HL-60 (cell line): ENCODE data around the gene RAP1A.

Experiments used
- DNase-seq, 2 experiments: peaks; one replicate each; pipeline ENCODE4 v3.0.0-alpha.2; 2010 to 2020; ENCODE audit warnings: low read depth in 1 of 2, low spot score in 1 of 2
- H3K27ac ChIP-seq: fragments of 250-450 bp; sonication (Bioruptor Pico); replicated peaks from 2 replicates; pipeline ENCODE4 v1.5.1; 2020; ENCODE audit warnings: mild to moderate bottlenecking, moderate library complexity
- H3K27me3 ChIP-seq: fragments of 250-450 bp; sonication (Bioruptor Pico); 2 replicates; pipeline ENCODE4 v1.5.1; 2021; ENCODE audit warnings: mild to moderate bottlenecking, moderate library complexity; ENCODE audit not compliant: insufficient read depth, poor library complexity, severe bottlenecking
- H3K4me3 ChIP-seq: replicated peaks from 2 replicates; pipeline ENCODE4 v1.5.1; 2011; ENCODE audit warnings: mild to moderate bottlenecking, control low read depth, low read length; ENCODE audit not compliant: insufficient read depth
- GABPA ChIP-seq: IDR thresholded peaks from 2 replicates; pipeline ENCODE4 v1.6.1; 2012; ENCODE audit warnings: low read depth
- POLR2AphosphoS5 ChIP-seq: IDR thresholded peaks from 2 replicates; pipeline ENCODE4 v1.6.1; 2012; ENCODE audit warnings: low read depth
- SPI1 ChIP-seq: IDR thresholded peaks from 2 replicates; pipeline ENCODE4 v1.6.1; 2012; ENCODE audit warnings: low read depth, mild to moderate bottlenecking, borderline replicate concordance
- TF ChIP-seq, protein P1 (sequence below): IDR thresholded peaks from one replicate; pipeline ENCODE4 v1.5.1; 2011; ENCODE audit warnings: low read length, control low read depth, inconsistent platforms; ENCODE audit not compliant: insufficient read depth
- TF ChIP-seq, protein P2 (sequence below): IDR thresholded peaks from 2 replicates; pipeline ENCODE4 v1.6.1; 2012; ENCODE audit warnings: low read depth; ENCODE audit not compliant: insufficient replicate concordance

Gene RAP1A

DNA sequence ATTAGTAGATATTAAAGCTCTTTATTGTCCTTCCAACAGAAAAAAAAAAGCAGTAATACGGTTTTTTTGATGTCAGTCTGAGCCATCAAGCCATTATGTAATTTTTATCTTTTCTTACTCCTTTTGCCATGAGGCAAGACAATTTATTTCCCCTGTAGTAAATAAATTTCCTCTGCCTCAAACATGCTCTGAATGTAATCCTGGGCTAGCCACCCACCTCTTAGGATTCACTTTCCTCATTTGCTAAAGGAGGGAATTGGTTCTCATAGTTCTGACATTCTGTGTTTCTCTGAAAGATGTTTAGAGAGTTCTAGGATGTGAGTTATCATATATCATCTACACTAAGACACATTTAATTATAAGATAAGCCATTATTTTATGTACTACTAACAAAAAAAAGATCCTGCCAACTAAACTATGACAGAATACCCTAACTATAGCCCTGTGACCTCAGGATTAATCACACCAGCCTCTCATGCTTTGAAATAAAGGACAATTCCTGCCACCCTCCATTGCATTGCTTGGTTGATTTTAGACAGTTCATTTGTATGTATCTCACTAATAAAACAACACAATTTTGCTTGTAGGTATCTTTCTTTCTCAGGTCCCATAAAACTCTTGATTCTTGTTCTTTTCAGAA, 34.0 kb upstream of the RAP1A start:
- TF ChIP-seq, protein P1, sequence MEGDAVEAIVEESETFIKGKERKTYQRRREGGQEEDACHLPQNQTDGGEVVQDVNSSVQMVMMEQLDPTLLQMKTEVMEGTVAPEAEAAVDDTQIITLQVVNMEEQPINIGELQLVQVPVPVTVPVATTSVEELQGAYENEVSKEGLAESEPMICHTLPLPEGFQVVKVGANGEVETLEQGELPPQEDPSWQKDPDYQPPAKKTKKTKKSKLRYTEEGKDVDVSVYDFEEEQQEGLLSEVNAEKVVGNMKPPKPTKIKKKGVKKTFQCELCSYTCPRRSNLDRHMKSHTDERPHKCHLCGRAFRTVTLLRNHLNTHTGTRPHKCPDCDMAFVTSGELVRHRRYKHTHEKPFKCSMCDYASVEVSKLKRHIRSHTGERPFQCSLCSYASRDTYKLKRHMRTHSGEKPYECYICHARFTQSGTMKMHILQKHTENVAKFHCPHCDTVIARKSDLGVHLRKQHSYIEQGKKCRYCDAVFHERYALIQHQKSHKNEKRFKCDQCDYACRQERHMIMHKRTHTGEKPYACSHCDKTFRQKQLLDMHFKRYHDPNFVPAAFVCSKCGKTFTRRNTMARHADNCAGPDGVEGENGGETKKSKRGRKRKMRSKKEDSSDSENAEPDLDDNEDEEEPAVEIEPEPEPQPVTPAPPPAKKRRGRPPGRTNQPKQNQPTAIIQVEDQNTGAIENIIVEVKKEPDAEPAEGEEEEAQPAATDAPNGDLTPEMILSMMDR, result no peak
- TF ChIP-seq POLR2AphosphoS5, result no peak
- TF ChIP-seq, protein P2, sequence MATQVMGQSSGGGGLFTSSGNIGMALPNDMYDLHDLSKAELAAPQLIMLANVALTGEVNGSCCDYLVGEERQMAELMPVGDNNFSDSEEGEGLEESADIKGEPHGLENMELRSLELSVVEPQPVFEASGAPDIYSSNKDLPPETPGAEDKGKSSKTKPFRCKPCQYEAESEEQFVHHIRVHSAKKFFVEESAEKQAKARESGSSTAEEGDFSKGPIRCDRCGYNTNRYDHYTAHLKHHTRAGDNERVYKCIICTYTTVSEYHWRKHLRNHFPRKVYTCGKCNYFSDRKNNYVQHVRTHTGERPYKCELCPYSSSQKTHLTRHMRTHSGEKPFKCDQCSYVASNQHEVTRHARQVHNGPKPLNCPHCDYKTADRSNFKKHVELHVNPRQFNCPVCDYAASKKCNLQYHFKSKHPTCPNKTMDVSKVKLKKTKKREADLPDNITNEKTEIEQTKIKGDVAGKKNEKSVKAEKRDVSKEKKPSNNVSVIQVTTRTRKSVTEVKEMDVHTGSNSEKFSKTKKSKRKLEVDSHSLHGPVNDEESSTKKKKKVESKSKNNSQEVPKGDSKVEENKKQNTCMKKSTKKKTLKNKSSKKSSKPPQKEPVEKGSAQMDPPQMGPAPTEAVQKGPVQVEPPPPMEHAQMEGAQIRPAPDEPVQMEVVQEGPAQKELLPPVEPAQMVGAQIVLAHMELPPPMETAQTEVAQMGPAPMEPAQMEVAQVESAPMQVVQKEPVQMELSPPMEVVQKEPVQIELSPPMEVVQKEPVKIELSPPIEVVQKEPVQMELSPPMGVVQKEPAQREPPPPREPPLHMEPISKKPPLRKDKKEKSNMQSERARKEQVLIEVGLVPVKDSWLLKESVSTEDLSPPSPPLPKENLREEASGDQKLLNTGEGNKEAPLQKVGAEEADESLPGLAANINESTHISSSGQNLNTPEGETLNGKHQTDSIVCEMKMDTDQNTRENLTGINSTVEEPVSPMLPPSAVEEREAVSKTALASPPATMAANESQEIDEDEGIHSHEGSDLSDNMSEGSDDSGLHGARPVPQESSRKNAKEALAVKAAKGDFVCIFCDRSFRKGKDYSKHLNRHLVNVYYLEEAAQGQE, result no peak
- TF ChIP-seq SPI1, result no peak
- no peak for TF ChIP-seq GABPA
- H3K4me3 ChIP-seq, result no peak overlapping the region
- no peak for DNase-seq
- H3K27me3 ChIP-seq, result no peaks in the 10 kb centered on the region
- no peak overlapping the region for H3K27ac ChIP-seq

DNA sequence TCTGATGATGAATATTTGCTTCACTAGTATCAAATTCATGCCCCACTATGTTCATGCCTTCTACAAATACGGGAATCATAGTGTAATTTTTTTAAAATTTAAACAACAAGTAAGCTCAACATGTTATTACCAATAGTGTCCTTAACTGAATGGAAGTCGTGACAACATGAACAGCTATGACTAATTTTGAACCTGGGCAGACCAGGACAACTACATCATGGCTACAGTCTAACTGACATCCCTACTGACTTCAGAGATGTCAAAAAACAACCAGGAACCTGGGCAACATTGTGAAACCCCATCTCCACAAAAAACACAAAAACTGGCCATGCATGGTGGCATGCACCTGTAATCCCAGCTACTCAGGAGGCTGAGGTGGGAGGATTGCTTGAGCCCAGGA, 33.5 kb upstream of the RAP1A start:
- H3K27me3 ChIP-seq, result no peaks in the 10 kb centered on the region
- H3K27ac ChIP-seq, result no peak overlapping the region
- TF ChIP-seq GABPA, result no peak
- no peak for TF ChIP-seq POLR2AphosphoS5
- TF ChIP-seq, protein P1, result no peak
- TF ChIP-seq, protein P2, result no peak
- no peak for TF ChIP-seq SPI1
- no peak for DNase-seq
- H3K4me3 ChIP-seq, result no peak overlapping the region

DNA sequence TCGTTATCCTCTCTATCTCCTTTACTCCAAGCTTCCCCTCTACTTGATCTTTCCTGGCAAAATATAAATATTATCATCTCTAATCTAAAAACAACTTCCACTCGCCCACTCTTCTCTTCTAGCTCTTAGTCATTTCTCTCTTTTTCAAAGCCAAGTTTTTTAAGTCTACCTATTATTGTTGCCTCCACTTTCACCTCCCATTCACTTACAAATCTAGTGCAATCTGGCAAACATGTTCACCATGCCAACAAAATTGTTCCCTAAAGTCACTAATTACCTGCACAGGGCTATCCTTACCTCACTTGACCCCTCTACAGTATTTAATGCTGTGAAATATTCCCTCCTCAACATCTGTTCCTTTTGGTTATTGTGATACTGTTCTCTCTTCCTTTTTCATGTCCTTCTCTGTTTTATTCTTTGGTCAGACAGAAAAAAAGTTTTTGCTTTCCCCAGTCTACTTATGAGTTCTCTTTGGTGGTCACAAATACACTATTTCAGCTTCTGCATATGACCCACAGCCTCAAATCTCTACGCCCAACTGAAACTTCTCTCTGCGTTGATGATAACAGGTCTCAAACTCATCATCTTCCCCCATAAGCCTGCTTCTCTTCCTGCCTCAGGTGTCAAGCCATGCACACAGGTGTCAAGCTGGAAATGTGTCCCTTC, 31.9 kb upstream of the RAP1A start:
- Histone ChIP-seq H3K27me3 (no peaks in the 10 kb centered on the region), H3K27ac (no peak overlapping the region), H3K4me3 (no peak overlapping the region)
- no peak for DNase-seq
- TF ChIP-seq GABPA, result no peak
- no peak for TF ChIP-seq POLR2AphosphoS5
- TF ChIP-seq, protein P1, result no peak
- TF ChIP-seq SPI1, result no peak
- TF ChIP-seq, protein P2, result no peak
